ENCODE measurements around the gene CUEDC1. TPM values are rescaled to one million over a fixed set of nuclear protein-coding genes. Genes with fewer than 3 reads are reported as not detected.

Gene CUEDC1
- total and polyA plus RNA-seq, 2 of the 13 experiments (the other 11 are each of a cell fraction or from before 2014, with no cell fraction given): 7.4 to 12.9 TPM

DNA sequence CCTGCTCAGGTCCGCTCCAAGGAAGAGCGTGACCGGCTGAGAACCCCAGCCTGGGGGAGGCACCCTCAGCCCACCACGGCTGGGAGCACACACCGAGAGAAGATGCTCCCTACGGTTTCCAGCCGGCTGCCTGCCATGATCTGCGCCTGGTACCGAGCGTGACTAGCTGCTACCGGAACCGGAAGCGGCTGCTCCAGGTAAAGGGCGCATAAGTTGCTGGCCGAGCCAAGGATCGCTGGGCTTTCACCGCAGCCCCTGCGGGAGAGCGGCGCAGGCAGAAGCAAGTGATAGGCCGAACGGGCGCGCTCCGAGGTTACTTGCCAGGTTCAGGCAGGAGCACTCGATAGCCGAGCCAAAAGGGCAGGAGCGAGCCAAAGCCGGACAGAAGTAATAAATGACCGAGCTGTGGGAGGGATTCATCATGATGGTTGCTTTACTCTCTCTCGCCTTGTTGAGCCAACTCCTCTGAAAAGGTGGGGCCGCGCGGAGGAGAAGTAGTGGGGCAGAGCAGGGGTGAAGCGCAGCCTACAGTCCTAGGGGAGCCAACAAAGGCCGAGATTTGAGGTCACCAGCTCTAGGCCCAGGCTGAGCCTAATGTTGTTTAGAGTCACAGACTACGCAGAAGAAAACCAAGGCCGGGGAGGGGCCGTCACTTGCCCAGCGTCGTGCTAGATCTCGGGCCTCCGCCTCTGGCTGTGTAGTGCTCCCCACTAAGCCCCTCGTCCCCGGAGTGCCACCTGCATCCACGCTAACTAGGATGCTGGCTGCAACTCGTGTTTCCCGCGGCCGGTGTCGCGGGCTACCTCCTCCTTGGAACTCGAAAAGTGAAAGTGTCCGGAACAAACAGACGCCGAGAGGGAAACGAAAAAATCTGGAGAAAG lies 105.1 kb downstream of the CUEDC1 start, which contains the start of gene MRPS23 (continued):
- TF ChIP-seq, protein P1, sequence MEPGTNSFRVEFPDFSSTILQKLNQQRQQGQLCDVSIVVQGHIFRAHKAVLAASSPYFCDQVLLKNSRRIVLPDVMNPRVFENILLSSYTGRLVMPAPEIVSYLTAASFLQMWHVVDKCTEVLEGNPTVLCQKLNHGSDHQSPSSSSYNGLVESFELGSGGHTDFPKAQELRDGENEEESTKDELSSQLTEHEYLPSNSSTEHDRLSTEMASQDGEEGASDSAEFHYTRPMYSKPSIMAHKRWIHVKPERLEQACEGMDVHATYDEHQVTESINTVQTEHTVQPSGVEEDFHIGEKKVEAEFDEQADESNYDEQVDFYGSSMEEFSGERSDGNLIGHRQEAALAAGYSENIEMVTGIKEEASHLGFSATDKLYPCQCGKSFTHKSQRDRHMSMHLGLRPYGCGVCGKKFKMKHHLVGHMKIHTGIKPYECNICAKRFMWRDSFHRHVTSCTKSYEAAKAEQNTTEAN (CRISPR knock-in tag; conservative IDR thresholded peaks at IDR 0.05): peak; percentile 89
- TF ChIP-seq, protein P2, sequence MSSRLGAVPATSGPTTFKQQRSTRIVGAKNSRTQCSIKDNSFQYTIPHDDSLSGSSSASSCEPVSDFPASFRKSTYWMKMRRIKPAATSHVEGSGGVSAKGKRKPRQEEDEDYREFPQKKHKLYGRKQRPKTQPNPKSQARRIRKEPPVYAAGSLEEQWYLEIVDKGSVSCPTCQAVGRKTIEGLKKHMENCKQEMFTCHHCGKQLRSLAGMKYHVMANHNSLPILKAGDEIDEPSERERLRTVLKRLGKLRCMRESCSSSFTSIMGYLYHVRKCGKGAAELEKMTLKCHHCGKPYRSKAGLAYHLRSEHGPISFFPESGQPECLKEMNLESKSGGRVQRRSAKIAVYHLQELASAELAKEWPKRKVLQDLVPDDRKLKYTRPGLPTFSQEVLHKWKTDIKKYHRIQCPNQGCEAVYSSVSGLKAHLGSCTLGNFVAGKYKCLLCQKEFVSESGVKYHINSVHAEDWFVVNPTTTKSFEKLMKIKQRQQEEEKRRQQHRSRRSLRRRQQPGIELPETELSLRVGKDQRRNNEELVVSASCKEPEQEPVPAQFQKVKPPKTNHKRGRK (CRISPR knock-in tag; IDR thresholded peaks at IDR 0.05): peak; percentile 88; the same call in 1 of the 2 replicates
- TF ChIP-seq MAZ (IDR thresholded peaks at IDR 0.05; ENCODE audit: borderline replicate concordance, low read depth, low read length): peak; percentile 96
- peak; percentile 98 for TF ChIP-seq MAZ (CRISPR knock-in tag; IDR thresholded peaks at IDR 0.05; ENCODE audit: low read depth)
- no peak for TF ChIP-seq ZNF75D (CRISPR knock-in tag; IDR thresholded peaks at IDR 0.05; ENCODE audit: borderline replicate concordance)
- no peak for TF ChIP-seq ZNF850 (CRISPR knock-in tag; conservative IDR thresholded peaks at IDR 0.05)
- TF ChIP-seq MYC (CRISPR knock-in tag; IDR thresholded peaks at IDR 0.05; ENCODE audit: borderline replicate concordance): peak; percentile 96; the same call in 1 of the 2 replicates
- no peak for TF ChIP-seq ADNP (CRISPR knock-in tag; IDR thresholded peaks at IDR 0.05)
- peak; percentile 97 for TF ChIP-seq ZKSCAN8 (CRISPR knock-in tag; IDR thresholded peaks at IDR 0.05; ENCODE audit: borderline replicate concordance)
- peak; percentile 93; the same call in 1 of the 2 replicates for TF ChIP-seq ZNF709 (CRISPR knock-in tag; IDR thresholded peaks at IDR 0.05)
- TF ChIP-seq ELF4 (CRISPR knock-in tag; IDR thresholded peaks at IDR 0.05; ENCODE audit: borderline replicate concordance): peak; percentile 91
- peak; percentile 46; the same call in 1 of the 2 replicates for TF ChIP-seq JUND (CRISPR knock-in tag; IDR thresholded peaks at IDR 0.05)
- peak; percentile 100 for TF ChIP-seq ZNF567 (CRISPR knock-in tag; IDR thresholded peaks at IDR 0.05; ENCODE audit: borderline replicate concordance)
- TF ChIP-seq, protein P3, sequence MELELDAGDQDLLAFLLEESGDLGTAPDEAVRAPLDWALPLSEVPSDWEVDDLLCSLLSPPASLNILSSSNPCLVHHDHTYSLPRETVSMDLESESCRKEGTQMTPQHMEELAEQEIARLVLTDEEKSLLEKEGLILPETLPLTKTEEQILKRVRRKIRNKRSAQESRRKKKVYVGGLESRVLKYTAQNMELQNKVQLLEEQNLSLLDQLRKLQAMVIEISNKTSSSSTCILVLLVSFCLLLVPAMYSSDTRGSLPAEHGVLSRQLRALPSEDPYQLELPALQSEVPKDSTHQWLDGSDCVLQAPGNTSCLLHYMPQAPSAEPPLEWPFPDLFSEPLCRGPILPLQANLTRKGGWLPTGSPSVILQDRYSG (CRISPR knock-in tag; IDR thresholded peaks at IDR 0.05): no peak; the same call in none of the 2 replicates
- TF ChIP-seq, protein P4, sequence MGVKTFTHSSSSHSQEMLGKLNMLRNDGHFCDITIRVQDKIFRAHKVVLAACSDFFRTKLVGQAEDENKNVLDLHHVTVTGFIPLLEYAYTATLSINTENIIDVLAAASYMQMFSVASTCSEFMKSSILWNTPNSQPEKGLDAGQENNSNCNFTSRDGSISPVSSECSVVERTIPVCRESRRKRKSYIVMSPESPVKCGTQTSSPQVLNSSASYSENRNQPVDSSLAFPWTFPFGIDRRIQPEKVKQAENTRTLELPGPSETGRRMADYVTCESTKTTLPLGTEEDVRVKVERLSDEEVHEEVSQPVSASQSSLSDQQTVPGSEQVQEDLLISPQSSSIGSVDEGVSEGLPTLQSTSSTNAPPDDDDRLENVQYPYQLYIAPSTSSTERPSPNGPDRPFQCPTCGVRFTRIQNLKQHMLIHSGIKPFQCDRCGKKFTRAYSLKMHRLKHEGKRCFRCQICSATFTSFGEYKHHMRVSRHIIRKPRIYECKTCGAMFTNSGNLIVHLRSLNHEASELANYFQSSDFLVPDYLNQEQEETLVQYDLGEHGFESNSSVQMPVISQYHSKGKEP (CRISPR knock-in tag; IDR thresholded peaks at IDR 0.05): peak; percentile 41; the same call in 1 of the 2 replicates
- peak; percentile 86 for TF ChIP-seq IRX3 (CRISPR knock-in tag; IDR thresholded peaks at IDR 0.05; ENCODE audit: borderline replicate concordance, low read depth)
- TF ChIP-seq ZNF180 (CRISPR knock-in tag; IDR thresholded peaks at IDR 0.05; ENCODE audit: borderline replicate concordance, low read depth): no peak
- TF ChIP-seq GTF2F1 (IDR thresholded peaks at IDR 0.05; ENCODE audit: low read length): 0 out of 2 replicates have a peak, but pooled peaks have one; percentile 60
- peak; percentile 94; the same call in 1 of the 2 replicates for TF ChIP-seq GLI4 (CRISPR knock-in tag; IDR thresholded peaks at IDR 0.05; ENCODE audit: borderline replicate concordance)
- TF ChIP-seq SMAD9 (CRISPR knock-in tag; IDR thresholded peaks at IDR 0.05): peak; percentile 79; the same call in 1 of the 2 replicates
- peak; percentile 81 for TF ChIP-seq BCL6 (CRISPR knock-in tag; IDR thresholded peaks at IDR 0.05)
- TF ChIP-seq MEF2D (CRISPR knock-in tag; IDR thresholded peaks at IDR 0.05): peak; percentile 97
- TF ChIP-seq RFXAP (CRISPR knock-in tag; IDR thresholded peaks at IDR 0.05; ENCODE audit: borderline replicate concordance): peak; percentile 97
- TF ChIP-seq ZNF577 (CRISPR knock-in tag; IDR thresholded peaks at IDR 0.05; ENCODE audit: borderline replicate concordance, low read depth): no peak

All from HepG2 (cell line).